ENCODE measurements around the gene C2orf72.

C2orf72 gene

GRCh38 chr2:231069379-231070054 lies 32.2 kb downstream of the C2orf72 start:
- DNase-seq (ENCODE audit: low spot score) = peak; percentile 80

GRCh38 chr2:231084565-231084964 lies 47.2 kb downstream of the C2orf72 start:
- no peak for DNase-seq (ENCODE audit: low spot score)

- no peak for DNase-seq (ENCODE audit: low spot score)
These were observed 51.4 kb downstream of the C2orf72 start for GRCh38 chr2:231088754-231089153.

- DNase-seq (ENCODE audit: low spot score) = no peak
These were observed 56.6 kb downstream of the C2orf72 start for GRCh38 chr2:231093933-231094332.

- DNase-seq (ENCODE audit: low spot score) = no peak
These were observed 57.5 kb downstream of the C2orf72 start for GRCh38 chr2:231094736-231095346.
